GM20000 (cell line): ENCODE measurements around the gene ELP4.
"Not testable (repeated sequence)": the region's sequence is repeated elsewhere in the genome, so short reads cannot be mapped to it uniquely, and the experiment has no call there.

Experiments used
- DNase-seq: peaks from one replicate; pipeline ENCODE4 v3.0.0; 2012; ENCODE audit warnings: low spot score
- TF ChIP-seq, protein P1 (sequence below): IDR thresholded peaks from 2 replicates; pipeline ENCODE4 v1.5.1; 2012; ENCODE audit warnings: mild to moderate bottlenecking, control low read depth; ENCODE audit errors: extremely low read depth, missing control alignments

The ELP4 gene

DNA sequence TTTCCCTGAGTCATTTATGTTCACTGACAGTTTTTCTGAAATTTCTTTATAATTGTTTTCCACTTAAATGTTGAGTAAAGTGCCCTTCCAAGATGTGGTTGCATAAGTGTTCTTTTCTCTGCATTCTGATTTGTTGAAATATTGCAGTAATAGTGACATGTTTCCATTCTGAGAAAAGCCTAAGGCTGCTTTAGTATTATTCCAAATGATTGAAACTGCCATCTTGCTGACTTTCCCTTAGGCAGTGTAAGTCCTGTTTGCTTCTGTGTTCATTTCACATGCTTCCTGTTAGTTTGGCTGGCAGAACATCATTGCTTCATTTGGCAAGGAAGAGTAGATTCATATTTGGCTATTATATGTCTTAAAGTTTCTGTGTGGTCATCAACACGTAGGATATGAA, 146.5 kb downstream of the ELP4 start:
- no peak for DNase-seq
- TF ChIP-seq, protein P1, sequence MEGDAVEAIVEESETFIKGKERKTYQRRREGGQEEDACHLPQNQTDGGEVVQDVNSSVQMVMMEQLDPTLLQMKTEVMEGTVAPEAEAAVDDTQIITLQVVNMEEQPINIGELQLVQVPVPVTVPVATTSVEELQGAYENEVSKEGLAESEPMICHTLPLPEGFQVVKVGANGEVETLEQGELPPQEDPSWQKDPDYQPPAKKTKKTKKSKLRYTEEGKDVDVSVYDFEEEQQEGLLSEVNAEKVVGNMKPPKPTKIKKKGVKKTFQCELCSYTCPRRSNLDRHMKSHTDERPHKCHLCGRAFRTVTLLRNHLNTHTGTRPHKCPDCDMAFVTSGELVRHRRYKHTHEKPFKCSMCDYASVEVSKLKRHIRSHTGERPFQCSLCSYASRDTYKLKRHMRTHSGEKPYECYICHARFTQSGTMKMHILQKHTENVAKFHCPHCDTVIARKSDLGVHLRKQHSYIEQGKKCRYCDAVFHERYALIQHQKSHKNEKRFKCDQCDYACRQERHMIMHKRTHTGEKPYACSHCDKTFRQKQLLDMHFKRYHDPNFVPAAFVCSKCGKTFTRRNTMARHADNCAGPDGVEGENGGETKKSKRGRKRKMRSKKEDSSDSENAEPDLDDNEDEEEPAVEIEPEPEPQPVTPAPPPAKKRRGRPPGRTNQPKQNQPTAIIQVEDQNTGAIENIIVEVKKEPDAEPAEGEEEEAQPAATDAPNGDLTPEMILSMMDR: no peak

DNA sequence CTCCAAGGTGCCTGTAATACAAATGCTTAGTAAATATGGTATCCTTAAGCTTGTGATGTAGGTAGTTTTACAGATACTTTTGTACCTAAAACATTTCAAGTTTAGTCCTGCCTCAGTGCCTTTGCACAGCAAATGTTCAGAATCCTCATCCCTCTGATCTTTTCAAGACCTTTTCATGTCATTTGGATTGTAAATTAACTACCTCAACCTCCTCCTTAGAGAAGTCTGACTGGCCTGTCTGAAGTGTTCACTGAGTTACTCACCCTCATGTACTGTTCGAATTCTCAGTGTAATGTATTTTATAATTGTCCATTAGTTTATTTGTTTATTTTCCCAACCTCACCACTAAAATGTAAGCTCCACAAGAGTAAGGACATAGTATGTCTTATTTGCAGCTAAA, 147.5 kb downstream of the ELP4 start:
- TF ChIP-seq, protein P1: no peak
- DNase-seq: no peak

DNA sequence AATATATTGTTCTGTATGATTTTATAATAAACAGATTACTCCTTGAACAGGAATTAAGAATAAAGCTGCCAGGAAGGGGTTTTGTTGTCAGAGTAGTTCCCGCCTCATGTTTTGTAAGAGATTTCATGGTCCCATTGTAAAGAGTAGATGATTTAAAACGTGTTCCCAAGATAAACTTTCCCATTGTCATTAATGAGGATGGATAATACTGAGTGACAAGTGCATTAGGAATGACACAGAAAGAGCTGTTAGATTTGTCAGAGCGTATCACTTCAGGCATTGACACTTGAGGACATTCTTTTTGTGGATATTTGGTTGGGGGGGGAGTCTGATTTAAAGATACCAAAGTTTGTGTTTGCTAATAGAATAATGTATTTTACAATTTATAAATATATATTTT, 154.6 kb downstream of the ELP4 start:
- DNase-seq: no peak

DNA sequence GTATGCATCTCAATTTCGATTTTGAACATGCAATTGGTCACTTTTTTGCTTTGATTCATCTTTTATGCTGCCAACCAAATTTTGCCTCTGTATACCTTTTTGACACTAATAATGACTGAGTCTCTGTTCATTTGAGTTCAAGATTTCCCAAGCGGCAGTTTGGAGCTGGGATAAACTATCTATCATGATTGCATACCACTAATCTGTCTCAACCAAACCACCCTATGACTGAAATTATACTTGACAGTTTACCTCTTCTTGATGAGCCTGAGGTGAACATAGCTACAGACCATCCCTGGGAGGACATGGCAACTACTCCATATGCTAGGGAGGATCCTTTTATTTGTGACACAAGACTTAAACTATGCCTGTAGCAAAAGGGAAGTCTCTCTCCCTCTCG, 155.4 kb downstream of the ELP4 start:
- DNase-seq: no peak
- TF ChIP-seq, protein P1: no peak

More for the DNA sequence above, 154.6 kb downstream of the ELP4 start:
- TF ChIP-seq, protein P1: no peak

DNA sequence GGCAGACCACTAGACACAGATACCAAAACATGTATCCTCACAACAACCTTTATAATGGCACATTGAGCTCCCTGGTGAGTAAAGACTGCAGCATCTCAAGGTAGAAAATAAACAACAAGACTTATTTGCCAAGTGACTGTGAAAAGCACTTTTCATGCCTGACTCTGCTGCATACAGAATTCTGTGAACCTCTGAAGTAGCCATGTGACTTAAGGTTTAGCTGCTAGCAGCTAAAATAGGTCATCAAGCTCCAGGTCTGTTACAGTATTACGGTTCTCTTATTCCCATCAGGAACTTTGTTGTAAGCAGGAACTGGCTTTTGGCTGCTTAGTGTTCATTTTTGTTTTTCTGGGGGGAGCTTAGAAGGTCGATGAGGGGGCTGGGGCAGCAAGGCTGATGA, 162.1 kb downstream of the ELP4 start:
- TF ChIP-seq, protein P1: no peak
- no peak for DNase-seq

DNA sequence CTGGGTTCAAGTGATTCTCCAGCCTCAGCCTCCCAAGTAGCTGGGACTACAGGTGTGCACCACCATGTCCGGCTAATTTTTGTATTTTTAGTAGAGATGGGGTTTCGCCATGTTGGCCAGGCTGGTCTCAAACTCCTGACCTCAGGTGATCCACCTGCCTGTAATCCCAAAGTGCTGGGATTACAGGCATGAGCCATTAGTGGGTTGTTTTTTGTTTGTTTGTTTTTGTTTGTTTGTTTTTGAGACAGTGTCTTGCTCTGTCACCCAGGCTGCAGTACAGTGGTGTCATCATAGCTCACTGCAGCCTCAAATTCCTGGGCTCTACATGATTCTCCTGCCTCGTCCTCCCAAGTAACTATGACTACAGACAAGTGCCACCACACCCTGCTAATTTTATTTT, 163.5 kb downstream of the ELP4 start:
- not testable (repeated sequence) for DNase-seq

DNA sequence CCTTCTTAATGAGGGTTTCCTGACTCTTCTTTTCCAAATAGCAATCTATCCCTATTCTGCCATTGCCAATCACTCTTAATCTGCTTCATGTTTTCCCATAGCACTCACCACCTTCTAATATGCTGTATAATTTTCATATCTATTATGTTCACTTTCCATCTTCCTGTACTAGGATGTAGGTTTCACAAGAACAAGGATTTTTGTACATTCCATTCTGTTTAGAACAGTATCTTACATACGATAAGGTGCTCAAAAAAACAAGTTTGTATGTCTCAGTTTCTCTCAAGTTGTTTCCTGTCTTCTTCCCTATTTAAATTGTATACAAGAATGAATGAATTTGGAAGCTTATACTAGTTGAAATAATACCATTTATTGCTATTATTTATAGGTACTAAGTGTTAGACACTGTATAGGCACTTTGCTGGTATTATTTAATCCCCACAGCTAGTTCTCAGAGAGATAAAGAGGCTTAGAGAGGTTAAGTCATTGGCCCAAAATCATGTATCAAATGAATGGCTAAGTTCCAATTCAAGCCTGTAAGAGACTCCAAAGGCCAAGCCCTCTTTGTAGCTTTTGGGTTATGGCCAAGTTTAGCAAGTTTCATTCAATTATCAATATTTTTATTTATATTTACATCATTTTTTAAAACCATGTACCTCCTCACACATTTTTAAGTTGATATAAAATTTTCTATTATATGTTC, 166.9 kb downstream of the ELP4 start:
- no peak for DNase-seq
- TF ChIP-seq, protein P1: no peak

DNA sequence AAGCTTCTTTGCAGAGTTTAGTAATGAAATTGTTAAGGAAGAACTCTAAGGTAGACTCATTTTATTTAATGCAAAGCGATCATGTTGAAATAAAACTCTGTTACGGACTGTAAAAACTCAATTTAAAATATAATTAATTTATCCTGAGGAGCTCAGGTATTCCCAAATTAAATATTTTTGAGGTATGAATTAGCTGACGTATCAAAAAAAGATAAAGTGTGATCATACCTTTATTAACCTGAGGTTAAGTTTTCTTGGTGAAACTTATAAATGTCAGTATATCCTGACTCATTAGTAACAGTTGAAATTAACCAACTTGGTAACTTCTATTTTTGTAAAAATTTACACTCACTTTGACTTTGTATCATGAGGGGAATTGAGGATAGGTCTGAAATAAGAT, 171.2 kb downstream of the ELP4 start:
- no peak for DNase-seq
- TF ChIP-seq, protein P1: no peak
